DOHH2 (cell line): Measurements from ENCODE around the gene SLC6A17.

Source experiments
- CTCF ChIP-seq: fragments of 200-600 bp; sonication (generic); IDR thresholded peaks from one replicate; pipeline ENCODE4 v1.5.1; 2014; ENCODE audit warnings: antibody characterized with exemption, mild to moderate bottlenecking, low read depth, low read length; ENCODE audit not compliant: poor library complexity, severe bottlenecking
- EZH2phosphoT487 ChIP-seq: fragments of 200-600 bp; sonication (generic); IDR thresholded peaks from 2 replicates; pipeline ENCODE4 v1.6.1; 2017; ENCODE audit warnings: borderline replicate concordance, mild to moderate bottlenecking, antibody characterized with exemption, low read length, moderate library complexity, mixed read lengths

- no peak for TF ChIP-seq CTCF
- TF ChIP-seq EZH2phosphoT487, result no peak
Observed at GRCh38 chr1:110245876-110246620, 95.8 kb downstream of the SLC6A17 start.
